ENCODE data around the gene WNT16. TPM values are rescaled to one million over a fixed set of nuclear protein-coding genes. Genes with fewer than 3 reads are reported as not detected.

WNT16 gene
- total RNA-seq, 4 donors from 2014 or later: not detected

DNA sequence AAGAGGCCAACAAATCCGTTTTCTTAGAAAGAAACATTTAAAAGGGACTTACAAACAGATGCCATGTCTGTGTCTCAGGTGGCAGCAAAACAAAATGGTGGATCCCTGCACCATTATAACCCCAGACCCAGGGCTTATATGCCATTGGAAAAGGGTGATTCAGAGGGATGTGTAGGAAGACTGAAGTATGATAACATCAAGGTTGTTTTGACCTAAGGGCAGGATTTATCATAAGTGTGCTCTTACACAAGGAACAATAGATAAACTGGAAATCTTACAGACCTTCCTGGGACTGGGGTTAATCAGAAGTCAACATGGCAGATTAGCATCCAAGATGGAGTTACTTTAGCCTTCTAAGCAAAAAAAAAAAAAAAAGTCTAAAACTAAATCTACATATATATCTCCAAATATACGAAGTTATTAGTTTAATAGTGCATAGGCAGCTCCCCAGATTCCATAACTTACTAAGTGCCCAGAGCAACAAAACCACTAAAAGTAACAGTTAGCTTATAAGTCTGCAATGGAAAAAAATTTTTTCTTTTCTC is 34.3 kb upstream of the WNT16 start:
- intact Hi-C loops (cut with DNase I): no loop called here
- H3K27ac ChIP-seq: no peak overlapping the region
- H3K9me3 ChIP-seq: no peaks in the 10 kb centered on the region
- WGBS, 2 donors: 79 to 88% methylated on average over 2 of the region's 2 CpGs
- DNase-seq: no peak
- no peak overlapping the region for H3K4me3 ChIP-seq (replicated peaks in 1 of 3)
- H3K27me3 ChIP-seq: no peaks in the 10 kb centered on the region
- H3K4me1 ChIP-seq: no peaks in the 10 kb centered on the region
- no peak for TF ChIP-seq POLR2A (IDR thresholded peaks at IDR 0.05)
- TF ChIP-seq, protein P1, sequence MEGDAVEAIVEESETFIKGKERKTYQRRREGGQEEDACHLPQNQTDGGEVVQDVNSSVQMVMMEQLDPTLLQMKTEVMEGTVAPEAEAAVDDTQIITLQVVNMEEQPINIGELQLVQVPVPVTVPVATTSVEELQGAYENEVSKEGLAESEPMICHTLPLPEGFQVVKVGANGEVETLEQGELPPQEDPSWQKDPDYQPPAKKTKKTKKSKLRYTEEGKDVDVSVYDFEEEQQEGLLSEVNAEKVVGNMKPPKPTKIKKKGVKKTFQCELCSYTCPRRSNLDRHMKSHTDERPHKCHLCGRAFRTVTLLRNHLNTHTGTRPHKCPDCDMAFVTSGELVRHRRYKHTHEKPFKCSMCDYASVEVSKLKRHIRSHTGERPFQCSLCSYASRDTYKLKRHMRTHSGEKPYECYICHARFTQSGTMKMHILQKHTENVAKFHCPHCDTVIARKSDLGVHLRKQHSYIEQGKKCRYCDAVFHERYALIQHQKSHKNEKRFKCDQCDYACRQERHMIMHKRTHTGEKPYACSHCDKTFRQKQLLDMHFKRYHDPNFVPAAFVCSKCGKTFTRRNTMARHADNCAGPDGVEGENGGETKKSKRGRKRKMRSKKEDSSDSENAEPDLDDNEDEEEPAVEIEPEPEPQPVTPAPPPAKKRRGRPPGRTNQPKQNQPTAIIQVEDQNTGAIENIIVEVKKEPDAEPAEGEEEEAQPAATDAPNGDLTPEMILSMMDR (IDR thresholded peaks at IDR 0.05): no peak
- no peaks in the 10 kb centered on the region for H3K36me3 ChIP-seq

DNA sequence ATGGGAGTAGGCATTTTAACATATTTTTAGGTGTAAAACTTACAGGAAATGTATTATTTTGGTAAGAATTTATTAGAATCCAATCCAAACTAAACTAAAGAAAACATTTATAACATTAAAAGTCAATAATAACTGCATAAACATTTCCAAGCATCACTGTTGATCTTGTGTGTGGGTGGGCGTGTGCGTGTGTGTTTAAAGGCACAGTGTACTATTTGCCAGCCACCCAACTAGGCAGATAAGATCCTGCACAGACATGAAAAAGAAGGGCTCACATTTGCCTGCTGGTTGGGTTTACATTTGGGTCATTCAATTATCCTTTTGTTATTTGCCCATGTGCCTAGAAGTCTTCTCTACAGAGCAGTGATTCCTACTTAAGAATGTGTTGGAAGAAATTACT is 31.0 kb upstream of the WNT16 start:
- 70% methylated on average over 2 of the region's 2 CpGs for WGBS, 2 donors
- TF ChIP-seq, protein P1 (IDR thresholded peaks at IDR 0.05): no peak
- no peak for TF ChIP-seq POLR2A (IDR thresholded peaks at IDR 0.05)
- DNase-seq: no peak
- Histone ChIP-seq H3K27me3 (no peaks in the 10 kb centered on the region), H3K9me3 (no peaks in the 10 kb centered on the region), H3K4me3 (replicated peaks in 1 of 3) (no peak overlapping the region), H3K27ac (no peak overlapping the region), H3K4me1 (no peaks in the 10 kb centered on the region), H3K36me3 (no peaks in the 10 kb centered on the region)
- intact Hi-C loops (cut with DNase I): no loop called here

DNA sequence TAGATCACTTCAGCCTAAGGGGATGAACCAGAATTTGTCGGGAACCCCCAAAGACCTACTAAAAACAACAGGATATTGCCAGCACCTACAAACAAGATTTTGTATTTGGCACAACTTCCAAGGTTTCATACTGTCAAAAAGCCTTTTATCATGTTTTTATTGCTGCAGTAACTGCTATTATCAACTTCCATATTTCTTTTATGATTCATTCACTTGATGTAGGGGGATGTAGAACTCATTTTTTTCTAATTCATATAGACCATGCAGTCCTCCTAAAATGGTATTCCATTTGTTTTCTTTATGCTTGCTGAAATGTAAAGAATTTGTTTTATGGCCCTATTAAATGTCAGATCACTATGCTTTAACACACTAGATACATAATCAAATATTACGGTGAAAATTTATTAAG is 30.0 kb upstream of the WNT16 start:
- 91% methylated on average over 2 of the region's 2 CpGs for WGBS, 2 donors

DNA sequence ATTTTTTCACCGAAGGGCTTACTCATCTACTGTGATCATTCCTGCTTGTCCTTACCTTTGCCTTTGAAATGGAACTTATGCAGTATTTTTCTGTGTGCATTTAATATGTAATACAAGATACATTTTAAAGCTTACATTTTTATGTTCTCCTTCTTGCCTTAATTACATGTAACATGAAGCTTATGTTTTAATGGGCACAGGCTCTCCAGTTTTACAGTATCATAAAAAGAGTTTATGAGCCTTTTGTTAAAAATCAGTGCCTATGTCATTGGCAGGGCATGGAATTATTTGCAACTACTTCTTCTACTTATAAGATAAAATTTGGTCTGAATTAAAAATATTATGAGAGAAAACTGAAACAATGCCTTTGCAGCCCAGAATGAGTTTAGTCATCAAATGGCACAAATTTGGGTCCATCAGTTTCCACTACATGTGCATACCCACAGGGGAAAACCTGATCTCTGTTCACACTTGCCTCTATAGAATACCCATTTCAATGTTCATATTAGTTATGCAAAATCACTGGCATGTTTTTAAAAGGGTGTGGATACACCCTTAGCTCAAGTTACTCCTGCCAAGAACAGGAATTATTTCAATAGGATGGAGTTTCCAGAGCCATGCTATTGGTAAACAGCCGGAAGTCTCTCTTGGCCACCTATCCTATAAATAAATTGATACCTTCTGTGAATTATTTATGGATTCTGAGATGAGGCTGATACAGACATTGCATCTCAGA is 27.9 kb upstream of the WNT16 start:
- no peak for DNase-seq
- 92 to 97% methylated on average over 2 of the region's 2 CpGs for WGBS, 2 donors
- Histone ChIP-seq H3K36me3 (no peaks in the 10 kb centered on the region), H3K27ac (no peak overlapping the region), H3K4me1 (no peaks in the 10 kb centered on the region), H3K9me3 (no peaks in the 10 kb centered on the region), H3K4me3 (replicated peaks in 1 of 3) (no peak overlapping the region), H3K27me3 (no peaks in the 10 kb centered on the region)
- intact Hi-C loops (cut with DNase I): no loop called here
- TF ChIP-seq, protein P1 (IDR thresholded peaks at IDR 0.05): no peak
- TF ChIP-seq POLR2A (IDR thresholded peaks at IDR 0.05): no peak

More for the DNA sequence above, 30.0 kb upstream of the WNT16 start:
- no peak for DNase-seq
- H3K27ac ChIP-seq: no peak overlapping the region
- no peaks in the 10 kb centered on the region for H3K27me3 ChIP-seq
- no peaks in the 10 kb centered on the region for H3K4me1 ChIP-seq
- intact Hi-C loops (cut with DNase I): no loop called here
- no peak overlapping the region for H3K4me3 ChIP-seq (replicated peaks in 1 of 3)
- H3K36me3 ChIP-seq: no peaks in the 10 kb centered on the region
- TF ChIP-seq, protein P1 (IDR thresholded peaks at IDR 0.05): no peak
- H3K9me3 ChIP-seq: no peaks in the 10 kb centered on the region

DNA sequence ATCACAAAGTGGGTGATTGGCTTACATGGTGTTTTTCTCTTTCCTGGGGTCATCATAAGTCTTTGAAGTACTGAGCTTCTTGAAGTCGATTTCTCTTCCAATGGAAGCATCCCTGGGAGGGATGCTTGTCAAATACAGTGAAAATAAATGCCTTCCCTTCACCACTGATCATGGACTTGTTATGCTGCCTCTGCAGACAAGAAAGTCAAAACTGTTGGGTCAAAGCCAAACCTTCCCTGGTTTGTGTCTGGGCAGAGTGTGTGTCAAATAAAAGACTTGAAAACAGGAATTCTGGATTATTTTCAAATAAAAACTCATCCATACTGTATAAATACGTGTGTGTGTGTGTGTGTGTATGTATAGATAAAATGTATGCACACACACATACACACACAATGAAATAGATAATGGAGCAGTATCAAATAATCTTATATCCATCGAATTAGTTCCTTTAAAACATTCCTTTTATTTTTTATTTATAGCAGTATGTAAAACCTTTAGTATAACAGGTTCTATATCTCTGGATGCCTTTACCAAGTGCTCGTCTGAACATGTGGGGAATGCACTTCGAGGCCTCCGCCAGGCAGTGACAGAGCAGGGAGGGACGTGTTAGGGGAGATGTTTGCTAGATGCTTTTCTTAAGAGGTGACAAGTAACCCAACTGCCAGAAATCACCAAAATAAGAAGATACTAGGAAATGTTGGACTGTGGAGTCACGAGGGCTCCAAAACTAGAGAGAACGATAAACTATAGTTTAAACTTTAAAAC is 27.2 kb upstream of the WNT16 start:
- 81 to 86% methylated on average over 9 of the region's 9 CpGs for WGBS, 2 donors
- no peak overlapping the region for H3K4me3 ChIP-seq (replicated peaks in 1 of 3)
- H3K27ac ChIP-seq: no peak overlapping the region
- DNase-seq: no peak
- H3K4me1 ChIP-seq: no peaks in the 10 kb centered on the region
- no peaks in the 10 kb centered on the region for H3K36me3 ChIP-seq
- H3K27me3 ChIP-seq: no peaks in the 10 kb centered on the region
- TF ChIP-seq, protein P1 (IDR thresholded peaks at IDR 0.05): no peak
- no peak for TF ChIP-seq POLR2A (IDR thresholded peaks at IDR 0.05)
- no peaks in the 10 kb centered on the region for H3K9me3 ChIP-seq
- intact Hi-C loops (cut with DNase I): no loop called here

All from thyroid gland (tissue), 4 donors.